AG09309 (cell line): Measurements from ENCODE around the gene D2HGDH.

Experiments used
- DNase-seq: peaks from one replicate; pipeline ENCODE4 v3.0.0-alpha.2; 2010; ENCODE audit warnings: low read depth
- H3K4me3 ChIP-seq: 2 replicates; pipeline ENCODE4 v1.5.1; 2011; ENCODE audit warnings: mild to moderate bottlenecking, low read depth, low read length, moderate library complexity; ENCODE audit not compliant: control insufficient read depth
- CTCF ChIP-seq: IDR thresholded peaks from 2 replicates; pipeline ENCODE4 v1.5.1; 2011; ENCODE audit warnings: mild to moderate bottlenecking, low read depth, low read length, inconsistent platforms; ENCODE audit not compliant: insufficient read depth, control insufficient read depth; ENCODE audit errors: missing control alignments

D2HGDH gene

GRCh38 chr2:241752253-241752652, 17.8 kb downstream of the D2HGDH start:
- H3K4me3 ChIP-seq = no peak overlapping the region
- no peak for DNase-seq
- no peak for TF ChIP-seq CTCF

- H3K4me3 ChIP-seq = no peak overlapping the region
- no peak for DNase-seq
- no peak for TF ChIP-seq CTCF
These were observed 18.4 kb downstream of the D2HGDH start for GRCh38 chr2:241752689-241753276.

- no peak overlapping the region for H3K4me3 ChIP-seq
- no peak for DNase-seq
These were observed 19.1 kb downstream of the D2HGDH start for GRCh38 chr2:241753493-241753892.

DNA sequence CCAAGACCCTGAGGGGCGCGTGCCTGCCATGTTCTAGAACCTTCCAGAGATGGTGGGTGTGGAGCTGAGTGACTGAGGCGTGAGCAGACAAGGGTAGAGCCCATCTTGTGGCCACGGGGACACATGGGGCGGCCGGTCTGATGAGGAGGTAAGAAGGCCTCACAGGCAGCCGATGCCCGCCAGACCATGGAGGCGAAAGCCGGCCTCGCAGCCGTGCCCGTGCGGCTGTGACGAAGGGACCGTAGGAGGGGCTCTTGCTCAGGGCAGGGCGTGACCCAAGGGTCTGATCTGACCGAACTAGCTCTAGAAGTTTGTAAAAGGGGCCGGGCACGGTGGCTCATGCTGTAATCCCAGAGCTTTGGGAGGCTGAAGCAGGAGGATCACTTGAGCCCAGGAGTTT, 19.6 kb downstream of the D2HGDH start:
- no peak for TF ChIP-seq CTCF
- no peak for DNase-seq
- no peak overlapping the region for H3K4me3 ChIP-seq

More at GRCh38 chr2:241753493-241753892, 19.1 kb downstream of the D2HGDH start:
- TF ChIP-seq CTCF = no peak

- no peak for TF ChIP-seq CTCF
- H3K4me3 ChIP-seq = no peak overlapping the region
- no peak for DNase-seq
These were observed 20.7 kb downstream of the D2HGDH start for GRCh38 chr2:241755166-241755565.

DNA sequence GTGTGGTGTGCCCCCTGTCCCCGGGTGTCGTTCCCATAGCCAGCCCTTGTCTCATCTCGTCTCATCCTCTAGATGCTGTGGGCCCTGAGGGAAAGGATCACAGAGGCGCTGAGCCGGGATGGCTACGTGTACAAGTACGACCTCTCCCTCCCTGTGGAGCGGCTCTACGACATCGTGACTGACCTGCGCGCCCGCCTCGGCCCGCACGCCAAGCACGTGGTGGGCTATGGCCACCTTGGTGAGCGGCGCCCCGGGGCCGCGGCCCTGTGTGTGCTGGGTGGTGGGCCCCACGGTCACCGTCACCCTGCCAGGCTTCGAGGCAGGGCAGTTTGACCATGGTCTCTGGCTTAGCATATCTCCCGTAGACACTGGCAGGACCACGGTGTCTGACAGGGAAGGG, 21.3 kb downstream of the D2HGDH start:
- TF ChIP-seq CTCF = no peak
- DNase-seq = no peak
- no peak overlapping the region for H3K4me3 ChIP-seq
